Stomach (tissue), 4 donors: Measurements from ENCODE around the gene CNTNAP5.

Experiments
- CTCF ChIP-seq, 7 experiments: fragments of 450-650 bp in 4 of 7; fragments of 200-600 bp in 3 of 7; sonication (generic) in 3 of 7; IDR thresholded peaks; one replicate each; pipeline ENCODE4 v1.5.1; 2016 to 2019; ENCODE audit warnings: antibody characterized with exemption in 7 of 7, control low read depth in 2 of 7, mild to moderate bottlenecking in 1 of 7
- EP300 ChIP-seq: sonication (generic); formaldehyde crosslinking; IDR thresholded peaks from one replicate; pipeline ENCODE4 v1.6.1; 2017; ENCODE audit warnings: antibody characterized with exemption

GRCh38 chr2:124213977-124214587, 189.0 kb downstream of the CNTNAP5 start:
- TF ChIP-seq CTCF (IDR thresholded peaks at IDR 0.05) (no peak), EP300 (no peak)
